Activated CD4-positive, alpha-beta T cell treated with anti-CD3 and anti-CD28 coated beads, Interleukin-2, amount 50 U/mL, for 24 hours (primary cell): ENCODE results near the gene SLC1A1.
"Not testable (repeated sequence)": the region's sequence is repeated elsewhere in the genome, so short reads cannot be mapped to it uniquely, and the experiment has no call there.

Experiments used
- DNase-seq, 2 donors: peaks; one replicate each; pipeline ENCODE4 v3.0.0-alpha.2; 2020; ENCODE audit warnings: low read depth in 1 of 2, low spot score in 1 of 2

Gene SLC1A1

GRCh38 chr9:4574657-4575243, 84.5 kb downstream of the SLC1A1 start:
- no peak for DNase-seq

- DNase-seq, result no peak
Measured at GRCh38 chr9:4575997-4576396, 85.7 kb downstream of the SLC1A1 start.

- no peak for DNase-seq
Measured at GRCh38 chr9:4576448-4576847, 86.2 kb downstream of the SLC1A1 start.

GRCh38 chr9:4579001-4579400, 88.7 kb downstream of the SLC1A1 start:
- no peak for DNase-seq

DNA sequence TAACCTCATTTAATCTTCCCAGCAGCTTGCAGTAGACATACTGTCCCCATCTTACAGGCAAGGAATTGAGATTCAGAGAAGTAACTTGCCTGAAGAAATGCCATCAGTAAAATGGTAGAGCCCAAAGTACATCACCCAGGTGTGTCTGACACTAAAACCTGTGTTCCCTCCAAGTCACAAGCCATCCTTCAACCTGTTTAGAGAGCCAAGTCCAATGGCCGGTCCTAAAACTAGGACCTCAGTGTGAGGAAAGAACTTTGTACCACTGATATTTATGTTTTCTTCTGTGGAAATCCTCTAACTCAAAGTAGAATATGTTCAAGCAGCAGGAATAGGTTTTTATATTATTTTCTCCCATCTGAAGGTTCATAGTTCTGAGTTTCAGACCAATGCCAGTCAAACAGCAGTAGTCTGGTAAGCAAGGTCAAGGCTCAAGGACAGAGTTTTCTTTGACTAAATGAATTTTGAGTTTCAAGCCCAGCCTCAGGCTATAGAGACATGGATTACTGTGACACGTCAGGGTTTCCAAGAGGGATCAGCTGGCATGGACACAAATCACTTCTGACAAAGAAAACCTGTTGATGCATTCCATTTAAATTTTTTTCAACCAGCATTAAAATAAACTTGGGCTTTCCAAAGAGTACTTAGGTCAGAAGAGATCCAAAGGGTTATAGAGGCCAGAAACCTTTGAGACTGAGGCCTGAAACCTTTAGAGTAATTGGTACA, 90.9 kb downstream of the SLC1A1 start:
- DNase-seq, result no peak

DNA sequence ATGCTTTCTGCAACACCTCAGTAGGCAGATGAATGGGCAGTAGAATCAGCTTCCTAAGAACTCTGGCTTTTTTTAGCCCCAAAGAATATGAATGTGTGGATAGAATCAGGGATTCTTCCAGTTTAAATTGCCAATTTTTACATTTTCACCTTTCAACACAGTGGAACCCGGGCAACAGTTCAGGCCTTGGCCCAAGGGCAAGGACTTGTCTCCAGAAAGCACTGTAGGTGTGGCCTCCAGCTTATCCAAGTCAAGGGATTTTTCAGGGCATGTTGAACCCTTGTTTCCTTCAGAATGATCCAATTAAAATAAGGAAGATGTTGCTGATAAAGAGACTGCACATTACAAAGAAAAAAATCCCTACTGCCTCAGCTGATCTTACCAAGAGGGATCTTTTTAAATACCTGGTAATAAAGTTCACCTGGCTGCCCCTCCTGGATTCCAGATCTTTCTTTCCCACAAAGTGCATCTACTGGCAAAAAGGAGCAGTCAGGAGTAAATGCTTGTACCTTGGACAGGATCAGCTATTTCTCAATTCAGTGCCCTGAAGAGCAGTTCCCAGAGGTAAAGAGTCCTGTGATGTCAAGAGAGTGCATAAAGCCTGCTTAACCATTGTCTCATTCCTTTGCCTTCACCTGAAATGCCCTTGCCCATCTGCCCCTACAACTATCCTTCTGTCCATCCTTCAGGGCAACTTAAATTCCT, 91.7 kb downstream of the SLC1A1 start:
- DNase-seq, result no peak

DNA sequence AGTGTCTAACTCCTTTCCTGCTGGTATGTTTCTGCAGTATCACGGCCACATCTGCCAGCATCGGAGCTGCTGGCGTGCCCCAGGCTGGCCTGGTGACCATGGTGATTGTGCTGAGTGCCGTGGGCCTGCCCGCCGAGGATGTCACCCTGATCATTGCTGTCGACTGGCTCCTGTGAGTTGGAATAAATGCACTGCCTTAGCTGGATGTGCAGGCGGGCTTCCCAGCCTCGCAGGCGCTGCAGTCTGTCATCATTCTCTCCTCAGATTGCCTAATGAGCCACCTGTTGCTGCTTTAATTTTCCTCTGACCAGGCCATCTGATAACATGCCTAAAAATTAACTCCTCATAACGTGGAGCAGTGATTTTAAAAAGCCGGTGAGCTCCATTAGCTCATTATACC, 92.7 kb downstream of the SLC1A1 start:
- DNase-seq, result no peak

GRCh38 chr9:4584636-4585035, 94.4 kb downstream of the SLC1A1 start:
- no peak for DNase-seq

- no peak for DNase-seq
Measured at GRCh38 chr9:4585135-4585534, 94.9 kb downstream of the SLC1A1 start.

DNA sequence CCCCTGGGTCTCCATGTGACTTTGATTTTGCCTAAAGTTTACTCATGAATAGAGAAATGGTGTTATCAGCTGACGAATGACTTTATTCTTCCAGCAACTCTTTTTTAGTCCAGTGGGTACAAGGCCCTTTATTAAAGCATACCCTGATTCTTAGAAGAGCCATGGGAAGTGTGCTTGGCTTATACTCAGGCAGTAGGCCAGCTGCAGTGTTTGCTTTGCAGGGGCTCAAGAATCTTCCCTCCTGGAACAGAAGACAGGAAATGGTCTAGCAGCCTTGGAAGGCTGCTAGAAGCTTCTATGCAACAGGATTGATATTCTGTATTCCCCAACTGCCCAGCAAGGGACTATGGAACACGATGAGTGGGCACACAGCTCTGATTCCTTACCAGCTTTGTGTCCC, 98.5 kb downstream of the SLC1A1 start:
- no peak for DNase-seq

DNA sequence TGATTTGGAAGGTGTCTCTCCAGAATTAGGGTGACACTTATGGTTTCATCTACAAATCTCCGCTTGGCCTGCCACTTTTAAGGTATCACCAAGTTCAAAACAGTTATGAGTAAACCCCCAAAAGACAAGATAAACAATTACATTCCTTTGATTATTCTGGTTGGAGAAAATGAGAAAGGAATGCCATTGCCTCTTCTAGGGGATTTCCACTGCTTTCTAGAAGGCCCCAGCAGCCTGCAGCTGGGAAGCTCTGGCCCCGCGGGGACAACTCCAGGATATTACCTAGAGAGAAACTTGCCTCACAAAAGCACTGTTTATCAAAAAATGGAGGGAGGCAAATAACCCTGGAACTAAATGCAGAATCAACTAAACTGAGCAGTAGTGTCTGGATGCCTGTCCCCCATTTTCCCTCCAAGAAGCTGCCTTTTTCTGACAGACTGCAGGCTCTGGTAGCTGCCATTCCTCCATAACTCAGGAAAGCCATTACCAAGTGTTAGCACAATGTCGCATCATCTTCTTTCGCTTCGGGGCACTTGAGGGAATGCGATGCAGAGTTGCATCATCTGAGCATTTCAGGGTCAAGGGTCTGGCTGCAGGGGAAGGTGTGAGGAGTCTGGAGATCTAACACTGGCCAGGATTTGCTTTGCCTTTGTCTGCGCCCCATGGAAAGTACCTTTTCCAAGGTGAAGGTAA, 100.3 kb downstream of the SLC1A1 start:
- DNase-seq, result no peak

DNA sequence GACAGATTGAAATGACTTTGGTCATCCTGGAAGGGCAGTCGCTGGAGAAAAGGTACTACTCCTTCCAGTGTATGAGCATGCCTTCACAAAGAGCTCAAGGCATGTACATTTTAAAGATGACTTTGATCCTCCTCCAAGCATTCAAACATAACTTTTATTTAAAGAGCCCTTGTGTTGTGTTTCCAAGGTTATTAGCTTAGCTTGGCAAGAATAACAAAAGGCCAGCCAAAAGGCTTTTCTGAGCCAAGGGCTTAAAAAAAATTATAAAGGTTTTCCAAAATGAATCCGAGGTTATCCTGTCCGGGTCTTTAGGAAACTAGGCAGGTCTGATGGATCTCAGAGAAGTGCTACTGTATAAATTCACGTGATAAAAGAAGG, 100.8 kb downstream of the SLC1A1 start:
- no peak for DNase-seq

DNA sequence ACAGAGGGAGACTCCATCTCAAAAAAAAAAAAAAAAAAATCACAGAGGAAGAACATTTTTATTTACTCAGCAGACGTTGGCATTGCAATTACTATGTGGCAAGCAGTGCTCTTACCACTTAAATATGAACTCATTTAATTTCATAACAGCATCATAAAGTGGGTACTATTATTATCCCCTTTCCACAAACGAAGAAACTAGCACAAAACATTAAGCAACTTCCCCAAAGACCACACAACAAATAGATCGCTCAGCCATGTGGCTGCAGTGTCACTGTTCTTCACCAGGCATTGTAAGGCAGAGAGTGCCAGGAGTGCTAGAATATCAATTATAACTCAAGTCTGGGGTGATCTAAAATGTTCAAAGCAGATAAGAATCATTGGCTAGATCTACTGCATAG, 102.0 kb downstream of the SLC1A1 start:
- DNase-seq, result no peak

- no peak for DNase-seq
Measured at GRCh38 chr9:4592886-4593285, 102.6 kb downstream of the SLC1A1 start.

DNA sequence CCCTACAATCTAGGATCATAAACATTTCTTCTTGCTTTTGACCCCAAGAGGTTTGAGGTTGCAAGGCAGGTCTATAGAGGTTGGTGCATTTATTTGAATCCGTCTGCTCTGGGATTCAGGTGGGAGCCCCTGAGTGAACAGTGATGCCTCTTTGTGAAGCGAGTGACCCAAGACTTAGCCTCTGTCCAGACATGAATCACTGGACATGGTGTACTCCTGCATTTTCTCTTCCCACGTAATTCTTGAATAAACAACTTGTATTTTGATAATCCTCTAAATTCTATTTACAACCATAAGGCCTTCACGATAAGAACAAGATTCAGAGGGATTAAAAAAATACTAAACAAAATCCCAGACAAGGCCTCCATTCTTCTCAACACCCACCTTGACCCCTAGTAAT, 104.3 kb downstream of the SLC1A1 start:
- DNase-seq, result no peak

- no peak for DNase-seq
Measured at GRCh38 chr9:4594994-4595393, 104.7 kb downstream of the SLC1A1 start.

DNA sequence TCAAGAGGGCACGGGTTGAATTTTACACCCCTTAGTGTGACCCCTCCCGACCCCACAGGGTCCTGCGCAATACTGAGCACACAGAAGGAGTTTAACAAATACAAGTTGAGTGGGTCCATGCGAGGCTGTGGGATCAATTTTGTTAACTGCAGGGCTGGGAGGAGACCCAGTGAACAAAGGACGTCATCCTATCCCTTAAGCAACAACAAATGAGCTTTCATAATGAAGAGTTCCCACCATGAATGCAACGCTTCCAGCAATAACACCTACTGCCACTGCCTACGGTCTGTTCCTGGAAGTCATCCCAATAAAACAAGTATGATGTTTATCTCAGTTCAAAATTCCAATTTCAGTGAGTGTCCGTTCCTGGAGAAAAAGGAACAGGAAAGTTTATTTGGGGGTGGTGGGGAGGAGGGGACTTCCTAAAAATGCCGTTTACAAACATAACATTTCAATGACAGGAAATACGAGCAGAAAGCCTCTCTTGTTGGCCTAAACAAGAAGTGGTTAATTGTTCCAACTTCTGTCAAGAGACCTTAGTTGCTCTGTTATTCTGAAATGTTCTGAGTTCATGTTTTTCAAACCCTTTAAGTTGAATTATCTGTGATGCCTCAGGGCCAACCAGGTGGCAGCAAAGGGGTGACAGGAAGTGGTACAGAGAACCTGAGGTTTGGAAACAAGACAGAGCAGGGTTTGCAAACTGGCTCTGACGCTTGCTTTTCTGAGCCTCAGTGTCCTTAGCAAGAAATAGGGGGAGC, 106.1 kb downstream of the SLC1A1 start:
- DNase-seq, result peak in 1 of 2 donors; percentile 27

- no peak for DNase-seq
Measured at GRCh38 chr9:4600368-4600767, 110.1 kb downstream of the SLC1A1 start.

DNA sequence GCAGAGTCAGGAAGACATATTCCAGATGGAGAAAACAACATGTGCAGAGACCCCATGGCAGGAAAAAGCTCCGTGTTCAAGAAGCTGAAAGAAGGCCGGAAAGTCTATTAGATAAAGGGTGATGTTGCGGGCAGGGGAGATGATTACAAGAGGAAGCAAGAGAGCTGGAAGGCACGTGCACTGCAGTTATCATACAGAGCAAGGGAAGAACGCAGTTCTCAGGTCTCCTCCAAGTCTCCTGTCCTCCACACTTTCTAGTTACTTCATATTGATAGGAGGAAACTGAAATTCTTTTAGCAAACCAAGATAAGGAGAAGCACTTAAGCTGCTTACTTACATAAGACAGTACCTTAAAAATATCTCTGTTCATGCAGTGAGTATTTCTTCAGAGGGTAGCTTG, 113.6 kb downstream of the SLC1A1 start:
- no peak for DNase-seq

- peak in 1 of 2 donors; percentile 69 for DNase-seq
Measured at GRCh38 chr9:4604678-4605095, 114.4 kb downstream of the SLC1A1 start.

DNA sequence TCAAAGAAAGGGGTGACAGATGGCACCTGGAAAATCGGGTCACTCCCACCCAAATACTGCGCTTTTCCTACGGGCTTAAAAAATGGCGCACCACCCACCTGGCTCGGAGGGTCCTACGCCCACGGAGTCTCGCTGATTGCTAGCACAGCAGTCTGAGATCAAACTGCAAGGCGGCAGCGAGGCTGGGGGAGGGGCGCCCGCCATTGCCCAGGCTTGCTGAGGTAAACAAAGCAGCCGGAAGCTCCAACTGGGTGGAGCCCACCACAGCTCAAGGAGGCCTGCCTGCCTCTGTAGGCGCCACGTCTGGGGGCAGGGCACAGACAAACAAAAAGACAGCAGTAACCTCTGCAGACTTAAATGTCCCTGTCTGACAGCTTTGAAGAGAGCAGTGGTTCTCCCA, 115.8 kb downstream of the SLC1A1 start:
- DNase-seq, result not testable (repeated sequence)
